Measurements from ENCODE around the gene CBX6.

CBX6 gene

DNA sequence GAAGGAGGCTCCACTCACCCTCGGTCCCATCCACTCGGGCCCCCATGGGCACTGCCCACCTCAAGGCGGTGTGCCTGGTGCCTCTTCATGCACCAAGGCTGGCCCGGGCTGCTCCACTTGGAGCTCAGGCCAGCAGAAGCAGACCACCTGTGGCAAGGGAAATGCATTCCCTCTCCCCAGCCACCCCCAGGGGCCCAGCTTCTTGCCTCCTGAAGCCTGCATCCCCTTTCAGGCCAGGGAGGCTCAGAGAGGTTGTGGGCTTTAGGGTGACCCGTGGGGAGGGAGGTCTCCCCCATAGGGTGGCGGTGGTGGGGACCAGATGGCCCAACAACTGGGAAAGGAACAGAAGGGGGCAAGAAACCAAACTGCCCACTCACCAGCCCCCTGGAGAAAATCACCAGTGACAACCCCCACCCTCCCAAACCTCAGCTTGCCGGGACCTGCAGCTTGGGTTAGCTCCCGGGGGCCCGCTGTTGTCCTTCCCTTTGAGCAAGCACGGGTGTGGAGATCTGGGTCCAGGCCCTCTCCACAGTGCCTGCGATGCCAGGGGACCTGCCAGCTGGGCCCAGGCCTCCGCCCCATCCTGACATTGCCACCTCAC, 8.4 kb downstream of the CBX6 start (continued):
- TF ChIP-seq ZNF433 (tag by site-specific recombination; IDR thresholded peaks at IDR 0.05; ENCODE audit: low read depth) (no peak), SETDB1 (IDR thresholded peaks at IDR 0.05; ENCODE audit: insufficient read length, low read length) (no peak), GLIS2 (tag by site-specific recombination; IDR thresholded peaks at IDR 0.05) (peak; percentile 56), GFI1B (tag by site-specific recombination; IDR thresholded peaks at IDR 0.05) (no peak), ZNF768 (tag by site-specific recombination; IDR thresholded peaks at IDR 0.05) (no peak), ZNF658 (tag by site-specific recombination; IDR thresholded peaks at IDR 0.05) (no peak), SP2 (tag by site-specific recombination; IDR thresholded peaks at IDR 0.05) (0 out of 2 replicates have a peak, but pooled peaks have one; percentile 6), ZNF19 (tag by site-specific recombination; IDR thresholded peaks at IDR 0.05; ENCODE audit: low read depth) (no peak), KLF8 (tag by site-specific recombination; IDR thresholded peaks at IDR 0.05) (no peak), WT1 (tag by site-specific recombination; IDR thresholded peaks at IDR 0.05) (no peak), ZNF324 (tag by site-specific recombination; IDR thresholded peaks at IDR 0.05) (no peak), EGR2 (tag by site-specific recombination; IDR thresholded peaks at IDR 0.05; ENCODE audit: low read depth) (peak; percentile 16; the same call in 1 of the 2 replicates), ZNF138 (tag by site-specific recombination; IDR thresholded peaks at IDR 0.05; ENCODE audit: borderline replicate concordance) (no peak), ZIC2 (tag by site-specific recombination; IDR thresholded peaks at IDR 0.05) (peak; percentile 56), ZNF391 (tag by site-specific recombination; IDR thresholded peaks at IDR 0.05; ENCODE audit: borderline replicate concordance, low read depth) (no peak), ZNF248 (tag by site-specific recombination; IDR thresholded peaks at IDR 0.05) (no peak), ZNF121 (tag by site-specific recombination; IDR thresholded peaks at IDR 0.05) (no peak), ZNF776 (tag by site-specific recombination; IDR thresholded peaks at IDR 0.05; ENCODE audit: borderline replicate concordance) (no peak), ZNF112 (tag by site-specific recombination; IDR thresholded peaks at IDR 0.05) (no peak), SCRT1 (tag by site-specific recombination; IDR thresholded peaks at IDR 0.05; ENCODE audit: borderline replicate concordance) (no peak), MYNN (tag by site-specific recombination; IDR thresholded peaks at IDR 0.05; ENCODE audit: borderline replicate concordance) (no peak)
- TF ChIP-seq, protein P1, sequence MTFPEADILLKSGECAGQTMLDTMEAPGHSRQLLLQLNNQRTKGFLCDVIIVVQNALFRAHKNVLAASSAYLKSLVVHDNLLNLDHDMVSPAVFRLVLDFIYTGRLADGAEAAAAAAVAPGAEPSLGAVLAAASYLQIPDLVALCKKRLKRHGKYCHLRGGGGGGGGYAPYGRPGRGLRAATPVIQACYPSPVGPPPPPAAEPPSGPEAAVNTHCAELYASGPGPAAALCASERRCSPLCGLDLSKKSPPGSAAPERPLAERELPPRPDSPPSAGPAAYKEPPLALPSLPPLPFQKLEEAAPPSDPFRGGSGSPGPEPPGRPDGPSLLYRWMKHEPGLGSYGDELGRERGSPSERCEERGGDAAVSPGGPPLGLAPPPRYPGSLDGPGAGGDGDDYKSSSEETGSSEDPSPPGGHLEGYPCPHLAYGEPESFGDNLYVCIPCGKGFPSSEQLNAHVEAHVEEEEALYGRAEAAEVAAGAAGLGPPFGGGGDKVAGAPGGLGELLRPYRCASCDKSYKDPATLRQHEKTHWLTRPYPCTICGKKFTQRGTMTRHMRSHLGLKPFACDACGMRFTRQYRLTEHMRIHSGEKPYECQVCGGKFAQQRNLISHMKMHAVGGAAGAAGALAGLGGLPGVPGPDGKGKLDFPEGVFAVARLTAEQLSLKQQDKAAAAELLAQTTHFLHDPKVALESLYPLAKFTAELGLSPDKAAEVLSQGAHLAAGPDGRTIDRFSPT (tag by site-specific recombination; IDR thresholded peaks at IDR 0.05) = peak; percentile 43; the same call in 1 of the 2 replicates
- TF ChIP-seq, protein P2, sequence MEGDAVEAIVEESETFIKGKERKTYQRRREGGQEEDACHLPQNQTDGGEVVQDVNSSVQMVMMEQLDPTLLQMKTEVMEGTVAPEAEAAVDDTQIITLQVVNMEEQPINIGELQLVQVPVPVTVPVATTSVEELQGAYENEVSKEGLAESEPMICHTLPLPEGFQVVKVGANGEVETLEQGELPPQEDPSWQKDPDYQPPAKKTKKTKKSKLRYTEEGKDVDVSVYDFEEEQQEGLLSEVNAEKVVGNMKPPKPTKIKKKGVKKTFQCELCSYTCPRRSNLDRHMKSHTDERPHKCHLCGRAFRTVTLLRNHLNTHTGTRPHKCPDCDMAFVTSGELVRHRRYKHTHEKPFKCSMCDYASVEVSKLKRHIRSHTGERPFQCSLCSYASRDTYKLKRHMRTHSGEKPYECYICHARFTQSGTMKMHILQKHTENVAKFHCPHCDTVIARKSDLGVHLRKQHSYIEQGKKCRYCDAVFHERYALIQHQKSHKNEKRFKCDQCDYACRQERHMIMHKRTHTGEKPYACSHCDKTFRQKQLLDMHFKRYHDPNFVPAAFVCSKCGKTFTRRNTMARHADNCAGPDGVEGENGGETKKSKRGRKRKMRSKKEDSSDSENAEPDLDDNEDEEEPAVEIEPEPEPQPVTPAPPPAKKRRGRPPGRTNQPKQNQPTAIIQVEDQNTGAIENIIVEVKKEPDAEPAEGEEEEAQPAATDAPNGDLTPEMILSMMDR (tag by site-specific recombination; IDR thresholded peaks at IDR 0.05) = no peak
- TF ChIP-seq, protein P3, sequence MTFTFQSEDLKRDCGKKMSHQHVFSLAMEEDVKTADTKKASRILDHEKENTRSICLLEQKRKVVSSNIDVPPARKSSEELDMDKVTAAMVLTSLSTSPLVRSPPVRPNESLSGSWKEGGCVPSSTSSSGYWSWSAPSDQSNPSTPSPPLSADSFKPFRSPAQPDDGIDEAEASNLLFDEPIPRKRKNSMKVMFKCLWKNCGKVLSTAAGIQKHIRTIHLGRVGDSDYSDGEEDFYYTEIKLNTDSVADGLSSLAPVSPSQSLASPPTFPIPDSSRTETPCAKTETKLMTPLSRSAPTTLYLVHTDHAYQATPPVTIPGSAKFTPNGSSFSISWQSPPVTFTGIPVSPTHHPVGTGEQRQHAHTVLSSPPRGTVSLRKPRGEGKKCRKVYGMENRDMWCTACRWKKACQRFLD (tag by site-specific recombination; IDR thresholded peaks at IDR 0.05) = no peak
- TF ChIP-seq, protein P4, sequence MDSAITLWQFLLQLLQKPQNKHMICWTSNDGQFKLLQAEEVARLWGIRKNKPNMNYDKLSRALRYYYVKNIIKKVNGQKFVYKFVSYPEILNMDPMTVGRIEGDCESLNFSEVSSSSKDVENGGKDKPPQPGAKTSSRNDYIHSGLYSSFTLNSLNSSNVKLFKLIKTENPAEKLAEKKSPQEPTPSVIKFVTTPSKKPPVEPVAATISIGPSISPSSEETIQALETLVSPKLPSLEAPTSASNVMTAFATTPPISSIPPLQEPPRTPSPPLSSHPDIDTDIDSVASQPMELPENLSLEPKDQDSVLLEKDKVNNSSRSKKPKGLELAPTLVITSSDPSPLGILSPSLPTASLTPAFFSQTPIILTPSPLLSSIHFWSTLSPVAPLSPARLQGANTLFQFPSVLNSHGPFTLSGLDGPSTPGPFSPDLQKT (IDR thresholded peaks at IDR 0.05; ENCODE audit: borderline replicate concordance, low read depth, low read length) = no peak
- TF ChIP-seq, protein P5, sequence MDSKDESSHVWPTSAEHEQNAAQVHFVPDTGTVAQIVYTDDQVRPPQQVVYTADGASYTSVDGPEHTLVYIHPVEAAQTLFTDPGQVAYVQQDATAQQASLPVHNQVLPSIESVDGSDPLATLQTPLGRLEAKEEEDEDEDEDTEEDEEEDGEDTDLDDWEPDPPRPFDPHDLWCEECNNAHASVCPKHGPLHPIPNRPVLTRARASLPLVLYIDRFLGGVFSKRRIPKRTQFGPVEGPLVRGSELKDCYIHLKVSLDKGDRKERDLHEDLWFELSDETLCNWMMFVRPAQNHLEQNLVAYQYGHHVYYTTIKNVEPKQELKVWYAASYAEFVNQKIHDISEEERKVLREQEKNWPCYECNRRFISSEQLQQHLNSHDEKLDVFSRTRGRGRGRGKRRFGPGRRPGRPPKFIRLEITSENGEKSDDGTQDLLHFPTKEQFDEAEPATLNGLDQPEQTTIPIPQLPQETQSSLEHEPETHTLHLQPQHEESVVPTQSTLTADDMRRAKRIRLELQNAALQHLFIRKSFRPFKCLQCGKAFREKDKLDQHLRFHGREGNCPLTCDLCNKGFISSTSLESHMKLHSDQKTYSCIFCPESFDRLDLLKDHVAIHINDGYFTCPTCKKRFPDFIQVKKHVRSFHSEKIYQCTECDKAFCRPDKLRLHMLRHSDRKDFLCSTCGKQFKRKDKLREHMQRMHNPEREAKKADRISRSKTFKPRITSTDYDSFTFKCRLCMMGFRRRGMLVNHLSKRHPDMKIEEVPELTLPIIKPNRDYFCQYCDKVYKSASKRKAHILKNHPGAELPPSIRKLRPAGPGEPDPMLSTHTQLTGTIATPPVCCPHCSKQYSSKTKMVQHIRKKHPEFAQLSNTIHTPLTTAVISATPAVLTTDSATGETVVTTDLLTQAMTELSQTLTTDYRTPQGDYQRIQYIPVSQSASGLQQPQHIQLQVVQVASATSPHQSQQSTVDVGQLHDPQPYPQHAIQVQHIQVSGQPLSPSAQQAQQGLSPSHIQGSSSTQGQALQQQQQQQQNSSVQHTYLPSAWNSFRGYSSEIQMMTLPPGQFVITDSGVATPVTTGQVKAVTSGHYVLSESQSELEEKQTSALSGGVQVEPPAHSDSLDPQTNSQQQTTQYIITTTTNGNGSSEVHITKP (tag by site-specific recombination; IDR thresholded peaks at IDR 0.05) = 0 out of 2 replicates have a peak, but pooled peaks have one; percentile 15
- TF ChIP-seq, protein P6, sequence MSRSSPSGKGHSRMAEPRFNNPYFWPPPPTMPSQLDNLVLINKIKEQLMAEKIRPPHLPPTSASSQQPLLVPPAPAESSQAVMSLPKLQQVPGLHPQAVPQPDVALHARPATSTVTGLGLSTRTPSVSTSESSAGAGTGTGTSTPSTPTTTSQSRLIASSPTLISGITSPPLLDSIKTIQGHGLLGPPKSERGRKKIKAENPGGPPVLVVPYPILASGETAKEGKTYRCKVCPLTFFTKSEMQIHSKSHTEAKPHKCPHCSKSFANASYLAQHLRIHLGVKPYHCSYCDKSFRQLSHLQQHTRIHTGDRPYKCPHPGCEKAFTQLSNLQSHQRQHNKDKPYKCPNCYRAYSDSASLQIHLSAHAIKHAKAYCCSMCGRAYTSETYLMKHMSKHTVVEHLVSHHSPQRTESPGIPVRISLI (tag by site-specific recombination; IDR thresholded peaks at IDR 0.05) = no peak
- TF ChIP-seq, protein P7, sequence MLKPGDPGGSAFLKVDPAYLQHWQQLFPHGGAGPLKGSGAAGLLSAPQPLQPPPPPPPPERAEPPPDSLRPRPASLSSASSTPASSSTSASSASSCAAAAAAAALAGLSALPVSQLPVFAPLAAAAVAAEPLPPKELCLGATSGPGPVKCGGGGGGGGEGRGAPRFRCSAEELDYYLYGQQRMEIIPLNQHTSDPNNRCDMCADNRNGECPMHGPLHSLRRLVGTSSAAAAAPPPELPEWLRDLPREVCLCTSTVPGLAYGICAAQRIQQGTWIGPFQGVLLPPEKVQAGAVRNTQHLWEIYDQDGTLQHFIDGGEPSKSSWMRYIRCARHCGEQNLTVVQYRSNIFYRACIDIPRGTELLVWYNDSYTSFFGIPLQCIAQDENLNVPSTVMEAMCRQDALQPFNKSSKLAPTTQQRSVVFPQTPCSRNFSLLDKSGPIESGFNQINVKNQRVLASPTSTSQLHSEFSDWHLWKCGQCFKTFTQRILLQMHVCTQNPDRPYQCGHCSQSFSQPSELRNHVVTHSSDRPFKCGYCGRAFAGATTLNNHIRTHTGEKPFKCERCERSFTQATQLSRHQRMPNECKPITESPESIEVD (tag by site-specific recombination; IDR thresholded peaks at IDR 0.05) = no peak

All from HEK293 (cell line).